GM12878 (cell line): Measurements from ENCODE around the gene G6PC1. TPM values are rescaled to one million over a fixed set of nuclear protein-coding genes. Genes with fewer than 3 reads are reported as not detected.
"Not testable (repeated sequence)": the region's sequence is repeated elsewhere in the genome, so short reads cannot be mapped to it uniquely, and the experiment has no call there.

Experiments
- ATAC-seq: fragments of 200-7000 bp; cut with Tn5 transposase; 3 replicates; pipeline ENCODE4 v1.9.1; 2020; ENCODE audit warnings: mild to moderate bottlenecking, moderate library complexity
- BruUV-seq: library from RNA; stranded (reverse); fragments of 400-500 nt; replicated peaks from 2 replicates; lab custom pipeline; 2021; lab: Mats Ljungman, UMichigan
- CTCF ChIA-PET: fragments of 300-600 bp; sonication (Branson Sonifier 250); formaldehyde crosslinking; extraction: SDS; loops from one replicate; lab custom pipeline; 2021; ENCODE audit warnings: inconsistent platforms; lab: Yijun Ruan, JAX
- POLR2A ChIA-PET: fragments of 350-600 bp; formaldehyde crosslinking; extraction: SDS; loops from one replicate; lab custom pipeline; 2021; ENCODE audit warnings: inconsistent platforms; lab: Charles Lee
- RAD21 ChIA-PET: fragments of 300-600 bp; sonication (Branson Sonifier 250); formaldehyde crosslinking; loops from one replicate; lab custom pipeline; 2023; ENCODE audit warnings: antibody characterized with exemption; ENCODE audit not compliant: unreplicated experiment; lab: Charles Lee
- SMC1A ChIA-PET: fragments of 300-600 bp; sonication (Branson Sonifier 250); formaldehyde crosslinking; loops from one replicate; lab custom pipeline; 2023; ENCODE audit not compliant: unreplicated experiment, uncharacterized antibody; lab: Charles Lee
- DNase-seq: peaks from one replicate; pipeline ENCODE4 v3.0.0-alpha.2; 2011; ENCODE audit warnings: low read depth, low spot score
- FAIRE-seq: peaks from 3 replicates; lab custom pipeline; 2011; peaks lifted over from hg19 to GRCh38; lab: Jason Lieb, UNC
- H2AFZ ChIP-seq: 2 replicates; pipeline ENCODE4 v1.6.0; 2011; ENCODE audit warnings: low read depth, low read length, control low read depth; ENCODE audit not compliant: control insufficient read depth
- H3K27ac ChIP-seq: 2 replicates; pipeline ENCODE4 v1.5.1; 2011; ENCODE audit warnings: control low read depth; ENCODE audit not compliant: control insufficient read depth, insufficient read depth
- H3K27me3 ChIP-seq, 2 experiments: replicated peaks in 1 of 2; 2 replicates each; pipeline versions ENCODE4 v1.6.0 to v1.6.1; 2011; ENCODE audit warnings: low read length in 1 of 2; ENCODE audit not compliant: control insufficient read depth in 2 of 2, insufficient read depth in 2 of 2
- H3K36me3 ChIP-seq, 2 experiments: 2 replicates each; pipeline ENCODE4 v1.5.1; 2011; ENCODE audit warnings: low read length in 1 of 2; ENCODE audit not compliant: control insufficient read depth in 2 of 2, insufficient read depth in 2 of 2
- H3K4me1 ChIP-seq: 2 replicates; pipeline ENCODE4 v1.6.1; 2011; ENCODE audit warnings: mild to moderate bottlenecking, low read length, moderate library complexity, mixed read lengths; ENCODE audit not compliant: control insufficient read depth, insufficient read depth
- H3K4me2 ChIP-seq: 2 replicates; pipeline ENCODE4 v1.6.0; 2011; ENCODE audit warnings: control low read depth; ENCODE audit not compliant: control insufficient read depth, insufficient read depth
- H3K4me3 ChIP-seq: fragments of 200-600 bp; sonication (generic); 2 replicates; pipeline ENCODE4 v1.5.1; 2016
- H3K79me2 ChIP-seq: 2 replicates; pipeline ENCODE4 v1.6.0; 2011; ENCODE audit warnings: low read length; ENCODE audit not compliant: control insufficient read depth, insufficient read depth
- H3K9ac ChIP-seq: 2 replicates; pipeline ENCODE4 v1.8.0; 2011; ENCODE audit warnings: low read length, control low read depth, mixed read lengths; ENCODE audit not compliant: control insufficient read depth, insufficient read depth
- H3K9me3 ChIP-seq: replicated peaks from 3 replicates; pipeline ENCODE4 v1.5.1; 2011; ENCODE audit warnings: mild to moderate bottlenecking, low read length; ENCODE audit not compliant: control insufficient read depth, insufficient read depth
- H4K20me1 ChIP-seq: 2 replicates; pipeline ENCODE4 v1.6.0; 2011; ENCODE audit not compliant: control insufficient read depth, insufficient read depth
- ESRRA ChIP-seq: IDR thresholded peaks from 2 replicates; pipeline ENCODE4 v1.6.1; 2012; ENCODE audit warnings: mild to moderate bottlenecking, low read length, improper control_type of control experiment
- ETV6 ChIP-seq, 2 experiments: fragments of 450-650 bp in 1 of 2; IDR thresholded peaks in 1 of 2; conservative IDR thresholded peaks in 1 of 2; 2 replicates each; pipeline ENCODE4 v1.6.1; 2014; ENCODE audit warnings: antibody characterized with exemption in 1 of 2, borderline replicate concordance in 1 of 2, low read depth in 1 of 2, mild to moderate bottlenecking in 1 of 2, moderate library complexity in 1 of 2
- HDAC6 ChIP-seq: fragments of 200-600 bp; sonication (generic); IDR thresholded peaks from one replicate; pipeline ENCODE4 v1.8.0; 2017; ENCODE audit warnings: antibody characterized with exemption; ENCODE audit not compliant: unreplicated experiment
- POLR2AphosphoS2 ChIP-seq: IDR thresholded peaks from 2 replicates; pipeline ENCODE4 v1.6.1; 2011; ENCODE audit warnings: low read depth, mild to moderate bottlenecking, low read length, improper control_type of control experiment, moderate library complexity
- RAD51 ChIP-seq: fragments of 450-650 bp; IDR thresholded peaks from 2 replicates; pipeline ENCODE4 v1.6.1; 2016; ENCODE audit warnings: moderate library complexity, mild to moderate bottlenecking, inconsistent platforms
- WGBS: methylation state at CpG from one replicate; pipeline ENCODE4 v1.1.6; 2016; ENCODE audit warnings: low lambda C conversion rate; ENCODE audit not compliant: insufficient replicate concordance, insufficient coverage; ENCODE audit errors: missing lambda C conversion rate; 5-methylcytosine and 5-hydroxymethylcytosine counted together
- in situ Hi-C: fragments of 300-500 bp; cut with MboI; formaldehyde crosslinking; loops from 9 replicates; pipeline ENCODE4 v1.14.3; 2018; ENCODE audit warnings: mixed read lengths
- intact Hi-C: fragments of 100-400 bp; cut with micrococcal nuclease; formaldehyde crosslinking; loops from one replicate; pipeline ENCODE4 v1.14.2; 2022; ENCODE audit not compliant: unreplicated experiment
- polyA plus RNA-seq, 11 experiments: library from polyadenylated mRNA; depleted of rRNA in 4 of 11; unstranded in 6 of 11; stranded (reverse) in 5 of 11; fragments of >200 nt; fragmentation: Nextera tagmentation in 4 of 11; fragmentation: Illumina TruSeq in 1 of 11; extraction: Ambion mirVana in 4 of 11; extraction: Trizol in 1 of 11; gene quantifications; 1 replicate in 1 of 11; 2 replicates in 10 of 11; pipeline versions ENCODE4 v1.2.1 to v1.2.3, GENCODE V29; 2011 to 2016; ENCODE audit warnings: inconsistent platforms in 2 of 11, missing spikeins in 2 of 11, low read depth in 1 of 11
- total RNA-seq, 4 experiments: library from RNA; depleted of rRNA in 3 of 4; stranded (reverse); fragments of >200 nt in 3 of 4; fragmentation: Illumina TruSeq in 1 of 4; extraction: Trizol in 1 of 4; gene quantifications; 2 replicates each; pipeline versions ENCODE4 v1.2.1 to v1.2.3, GENCODE V29; 2013 to 2021

Gene G6PC1
- total and polyA plus RNA-seq, 10 of the 15 experiments (the other 5 are each of a cell fraction or from before 2014, with no cell fraction given): not detected

- ChIA-PET RAD21 (no interaction called here), CTCF (interaction anchor here (6.7 kb wide), 1 partner anchor 16 kb away, joined by 40 read pairs; no protein-coding TSS in a partner anchor), SMC1A (interaction anchor here (1.4 kb wide), 1 partner anchor 49 kb away, joined by 3 read pairs; no protein-coding TSS in a partner anchor), POLR2A (no interaction called here)
- no TSS peak for BruUV-seq
- Histone ChIP-seq H3K27ac (no peak overlapping the region), H3K9me3 (no peaks in the 10 kb centered on the region), H3K27me3 (no peaks in the 10 kb centered on the region; a peak in 1 of 4 replicates), H2AFZ (no peak overlapping the region), H3K4me1 (no peaks in the 10 kb centered on the region), H3K4me3 (no peak overlapping the region), H4K20me1 (no peaks in the 10 kb centered on the region), H3K79me2 (no peaks in the 10 kb centered on the region), H3K4me2 (no peak overlapping the region), H3K36me3 (no peaks in the 10 kb centered on the region), H3K9ac (no peak overlapping the region)
- 59% methylated on average over 3 of the region's 3 CpGs for WGBS
- TF ChIP-seq HDAC6 (no peak), POLR2AphosphoS2 (no peak), ETV6 (conservative IDR thresholded peaks at IDR 0.05 in 1 of 2, IDR thresholded peaks at IDR 0.05 in 1 of 2; ENCODE audit: borderline replicate concordance in 1 of 2, low read depth in 1 of 2) (no peak), RAD51 (no peak), ESRRA (no peak)
- in situ Hi-C loops: no loop called here
- intact Hi-C loops: no loop called here
- ATAC-seq (no peak), FAIRE-seq (no peak), DNase-seq (no peak)
Observed at GRCh38 chr17:42913981-42914617, 13.5 kb downstream of the G6PC1 start.

DNA sequence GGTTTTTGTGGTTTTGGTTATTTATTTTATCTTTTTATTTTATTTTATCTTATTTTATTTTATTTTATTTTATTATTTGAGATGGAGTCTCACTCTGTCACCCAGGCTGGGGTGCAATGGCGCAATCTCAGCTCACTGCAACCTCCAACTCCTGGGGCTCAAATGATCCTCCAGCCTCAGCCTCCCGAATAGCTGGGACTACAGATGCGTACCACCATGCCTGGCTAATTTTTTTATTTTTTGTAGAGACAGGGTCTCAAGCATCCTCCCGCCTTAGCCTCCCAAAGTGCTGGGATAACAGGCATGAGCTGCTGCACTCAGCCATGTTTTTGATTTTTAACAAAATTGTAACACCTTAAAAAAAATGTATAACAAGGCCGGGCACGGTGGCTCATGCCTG lies 14.7 kb downstream of the G6PC1 start:
- H3K9ac ChIP-seq, H3K27me3 ChIP-seq, H4K20me1 ChIP-seq, H3K4me2 ChIP-seq, DNase-seq, H3K36me3 ChIP-seq, H3K27ac ChIP-seq, RAD21 ChIA-PET, H3K4me1 ChIP-seq, FAIRE-seq, SMC1A ChIA-PET, intact Hi-C loops, H3K79me2 ChIP-seq, POLR2A ChIA-PET, H3K9me3 ChIP-seq, H3K4me3 ChIP-seq, H2AFZ ChIP-seq, BruUV-seq, in situ Hi-C loops, ATAC-seq: not testable (repeated sequence)
- CTCF ChIA-PET: interaction anchor here (6.7 kb wide), 1 partner anchor 15 kb away, joined by 40 read pairs; no protein-coding TSS in a partner anchor
- WGBS: 72% methylated on average over 6 of the region's 6 CpGs
